ENCODE measurements around the gene SGSM2. TPM values are rescaled to one million over a fixed set of nuclear protein-coding genes. Genes with fewer than 3 reads are reported as not detected.

The SGSM2 gene
- total and polyA plus RNA-seq, 2 of the 13 experiments (the other 11 are each of a cell fraction or from before 2014, with no cell fraction given): 30.4 to 51.3 TPM

DNA sequence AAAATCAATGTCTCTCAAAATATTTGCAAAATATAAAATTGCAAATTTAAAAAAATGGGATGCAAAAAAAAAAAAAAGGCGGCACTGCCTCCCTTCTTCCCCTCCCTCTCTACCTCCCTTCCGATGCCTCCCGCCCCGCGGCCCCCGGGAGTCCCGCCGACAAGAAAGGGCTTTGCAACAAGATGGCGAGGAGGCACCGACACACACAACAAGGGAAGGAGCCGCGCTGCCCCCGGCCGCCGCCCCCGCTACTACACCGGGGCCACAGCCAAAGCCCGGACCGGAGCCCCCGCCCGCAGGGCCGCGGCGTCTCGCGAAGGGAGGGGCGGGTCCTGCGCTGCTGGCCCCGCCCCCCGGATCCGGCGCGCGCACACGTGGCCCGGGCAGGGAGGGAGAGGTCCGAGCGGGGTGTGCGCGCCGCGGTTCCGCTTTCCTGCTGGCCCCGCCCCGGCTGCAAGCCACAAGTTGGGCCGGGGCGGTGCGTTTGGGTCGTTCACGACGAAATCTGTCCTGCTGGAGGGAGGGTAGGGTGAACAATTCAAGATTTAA, 63.6 kb downstream of the SGSM2 start, which contains the start of gene MNT (continued):
- TF ChIP-seq, protein P1, sequence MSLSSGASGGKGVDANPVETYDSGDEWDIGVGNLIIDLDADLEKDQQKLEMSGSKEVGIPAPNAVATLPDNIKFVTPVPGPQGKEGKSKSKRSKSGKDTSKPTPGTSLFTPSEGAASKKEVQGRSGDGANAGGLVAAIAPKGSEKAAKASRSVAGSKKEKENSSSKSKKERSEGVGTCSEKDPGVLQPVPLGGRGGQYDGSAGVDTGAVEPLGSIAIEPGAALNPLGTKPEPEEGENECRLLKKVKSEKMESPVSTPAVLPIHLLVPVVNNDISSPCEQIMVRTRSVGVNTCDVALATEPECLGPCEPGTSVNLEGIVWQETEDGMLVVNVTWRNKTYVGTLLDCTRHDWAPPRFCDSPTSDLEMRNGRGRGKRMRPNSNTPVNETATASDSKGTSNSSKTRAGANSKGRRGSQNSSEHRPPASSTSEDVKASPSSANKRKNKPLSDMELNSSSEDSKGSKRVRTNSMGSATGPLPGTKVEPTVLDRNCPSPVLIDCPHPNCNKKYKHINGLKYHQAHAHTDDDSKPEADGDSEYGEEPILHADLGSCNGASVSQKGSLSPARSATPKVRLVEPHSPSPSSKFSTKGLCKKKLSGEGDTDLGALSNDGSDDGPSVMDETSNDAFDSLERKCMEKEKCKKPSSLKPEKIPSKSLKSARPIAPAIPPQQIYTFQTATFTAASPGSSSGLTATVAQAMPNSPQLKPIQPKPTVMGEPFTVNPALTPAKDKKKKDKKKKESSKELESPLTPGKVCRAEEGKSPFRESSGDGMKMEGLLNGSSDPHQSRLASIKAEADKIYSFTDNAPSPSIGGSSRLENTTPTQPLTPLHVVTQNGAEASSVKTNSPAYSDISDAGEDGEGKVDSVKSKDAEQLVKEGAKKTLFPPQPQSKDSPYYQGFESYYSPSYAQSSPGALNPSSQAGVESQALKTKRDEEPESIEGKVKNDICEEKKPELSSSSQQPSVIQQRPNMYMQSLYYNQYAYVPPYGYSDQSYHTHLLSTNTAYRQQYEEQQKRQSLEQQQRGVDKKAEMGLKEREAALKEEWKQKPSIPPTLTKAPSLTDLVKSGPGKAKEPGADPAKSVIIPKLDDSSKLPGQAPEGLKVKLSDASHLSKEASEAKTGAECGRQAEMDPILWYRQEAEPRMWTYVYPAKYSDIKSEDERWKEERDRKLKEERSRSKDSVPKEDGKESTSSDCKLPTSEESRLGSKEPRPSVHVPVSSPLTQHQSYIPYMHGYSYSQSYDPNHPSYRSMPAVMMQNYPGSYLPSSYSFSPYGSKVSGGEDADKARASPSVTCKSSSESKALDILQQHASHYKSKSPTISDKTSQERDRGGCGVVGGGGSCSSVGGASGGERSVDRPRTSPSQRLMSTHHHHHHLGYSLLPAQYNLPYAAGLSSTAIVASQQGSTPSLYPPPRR (CRISPR knock-in tag; IDR thresholded peaks at IDR 0.05; ENCODE audit: borderline replicate concordance): no peak
- TF ChIP-seq NFKB2 (CRISPR knock-in tag; IDR thresholded peaks at IDR 0.05; ENCODE audit: borderline replicate concordance) (no peak), ZNF326 (CRISPR knock-in tag; IDR thresholded peaks at IDR 0.05; ENCODE audit: borderline replicate concordance) (no peak), ZBTB7B (CRISPR knock-in tag; IDR thresholded peaks at IDR 0.05) (no peak), ZNF615 (CRISPR knock-in tag; IDR thresholded peaks at IDR 0.05; ENCODE audit: borderline replicate concordance) (no peak), CCDC6 (CRISPR knock-in tag; IDR thresholded peaks at IDR 0.05) (peak; percentile 23; the same call in 1 of the 2 replicates), SP1 (IDR thresholded peaks at IDR 0.05) (no peak), SP1 (CRISPR knock-in tag; IDR thresholded peaks at IDR 0.05) (peak; percentile 86), ZSCAN21 (CRISPR knock-in tag; IDR thresholded peaks at IDR 0.05; ENCODE audit: borderline replicate concordance) (no peak)
- TF ChIP-seq, protein P2, sequence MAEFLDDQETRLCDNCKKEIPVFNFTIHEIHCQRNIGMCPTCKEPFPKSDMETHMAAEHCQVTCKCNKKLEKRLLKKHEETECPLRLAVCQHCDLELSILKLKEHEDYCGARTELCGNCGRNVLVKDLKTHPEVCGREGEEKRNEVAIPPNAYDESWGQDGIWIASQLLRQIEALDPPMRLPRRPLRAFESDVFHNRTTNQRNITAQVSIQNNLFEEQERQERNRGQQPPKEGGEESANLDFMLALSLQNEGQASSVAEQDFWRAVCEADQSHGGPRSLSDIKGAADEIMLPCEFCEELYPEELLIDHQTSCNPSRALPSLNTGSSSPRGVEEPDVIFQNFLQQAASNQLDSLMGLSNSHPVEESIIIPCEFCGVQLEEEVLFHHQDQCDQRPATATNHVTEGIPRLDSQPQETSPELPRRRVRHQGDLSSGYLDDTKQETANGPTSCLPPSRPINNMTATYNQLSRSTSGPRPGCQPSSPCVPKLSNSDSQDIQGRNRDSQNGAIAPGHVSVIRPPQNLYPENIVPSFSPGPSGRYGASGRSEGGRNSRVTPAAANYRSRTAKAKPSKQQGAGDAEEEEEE (CRISPR knock-in tag; IDR thresholded peaks at IDR 0.05; ENCODE audit: borderline replicate concordance): no peak
- TF ChIP-seq, protein P3, sequence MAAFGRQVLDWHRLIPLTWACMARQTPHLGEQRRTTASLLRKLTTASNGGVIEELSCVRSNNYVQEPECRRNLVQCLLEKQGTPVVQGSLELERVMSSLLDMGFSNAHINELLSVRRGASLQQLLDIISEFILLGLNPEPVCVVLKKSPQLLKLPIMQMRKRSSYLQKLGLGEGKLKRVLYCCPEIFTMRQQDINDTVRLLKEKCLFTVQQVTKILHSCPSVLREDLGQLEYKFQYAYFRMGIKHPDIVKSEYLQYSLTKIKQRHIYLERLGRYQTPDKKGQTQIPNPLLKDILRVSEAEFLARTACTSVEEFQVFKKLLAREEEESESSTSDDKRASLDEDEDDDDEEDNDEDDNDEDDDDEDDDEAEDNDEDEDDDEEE (CRISPR knock-in tag; IDR thresholded peaks at IDR 0.05): no peak
- TF ChIP-seq, protein P4, sequence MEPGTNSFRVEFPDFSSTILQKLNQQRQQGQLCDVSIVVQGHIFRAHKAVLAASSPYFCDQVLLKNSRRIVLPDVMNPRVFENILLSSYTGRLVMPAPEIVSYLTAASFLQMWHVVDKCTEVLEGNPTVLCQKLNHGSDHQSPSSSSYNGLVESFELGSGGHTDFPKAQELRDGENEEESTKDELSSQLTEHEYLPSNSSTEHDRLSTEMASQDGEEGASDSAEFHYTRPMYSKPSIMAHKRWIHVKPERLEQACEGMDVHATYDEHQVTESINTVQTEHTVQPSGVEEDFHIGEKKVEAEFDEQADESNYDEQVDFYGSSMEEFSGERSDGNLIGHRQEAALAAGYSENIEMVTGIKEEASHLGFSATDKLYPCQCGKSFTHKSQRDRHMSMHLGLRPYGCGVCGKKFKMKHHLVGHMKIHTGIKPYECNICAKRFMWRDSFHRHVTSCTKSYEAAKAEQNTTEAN (CRISPR knock-in tag; conservative IDR thresholded peaks at IDR 0.05): no peak
- TF ChIP-seq, protein P5, sequence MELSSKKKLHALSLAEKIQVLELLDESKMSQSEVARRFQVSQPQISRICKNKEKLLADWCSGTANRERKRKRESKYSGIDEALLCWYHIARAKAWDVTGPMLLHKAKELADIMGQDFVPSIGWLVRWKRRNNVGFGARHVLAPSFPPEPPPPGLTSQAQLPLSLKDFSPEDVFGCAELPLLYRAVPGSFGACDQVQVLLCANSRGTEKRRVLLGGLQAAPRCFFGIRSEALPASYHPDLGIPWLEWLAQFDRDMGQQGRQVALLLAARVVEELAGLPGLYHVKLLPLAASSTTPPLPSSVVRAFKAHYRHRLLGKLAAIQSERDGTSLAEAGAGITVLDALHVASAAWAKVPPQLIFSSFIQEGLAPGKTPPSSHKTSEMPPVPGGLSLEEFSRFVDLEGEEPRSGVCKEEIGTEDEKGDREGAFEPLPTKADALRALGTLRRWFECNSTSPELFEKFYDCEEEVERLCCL (CRISPR knock-in tag; IDR thresholded peaks at IDR 0.05; ENCODE audit: borderline replicate concordance): no peak
- TF ChIP-seq, protein P6, sequence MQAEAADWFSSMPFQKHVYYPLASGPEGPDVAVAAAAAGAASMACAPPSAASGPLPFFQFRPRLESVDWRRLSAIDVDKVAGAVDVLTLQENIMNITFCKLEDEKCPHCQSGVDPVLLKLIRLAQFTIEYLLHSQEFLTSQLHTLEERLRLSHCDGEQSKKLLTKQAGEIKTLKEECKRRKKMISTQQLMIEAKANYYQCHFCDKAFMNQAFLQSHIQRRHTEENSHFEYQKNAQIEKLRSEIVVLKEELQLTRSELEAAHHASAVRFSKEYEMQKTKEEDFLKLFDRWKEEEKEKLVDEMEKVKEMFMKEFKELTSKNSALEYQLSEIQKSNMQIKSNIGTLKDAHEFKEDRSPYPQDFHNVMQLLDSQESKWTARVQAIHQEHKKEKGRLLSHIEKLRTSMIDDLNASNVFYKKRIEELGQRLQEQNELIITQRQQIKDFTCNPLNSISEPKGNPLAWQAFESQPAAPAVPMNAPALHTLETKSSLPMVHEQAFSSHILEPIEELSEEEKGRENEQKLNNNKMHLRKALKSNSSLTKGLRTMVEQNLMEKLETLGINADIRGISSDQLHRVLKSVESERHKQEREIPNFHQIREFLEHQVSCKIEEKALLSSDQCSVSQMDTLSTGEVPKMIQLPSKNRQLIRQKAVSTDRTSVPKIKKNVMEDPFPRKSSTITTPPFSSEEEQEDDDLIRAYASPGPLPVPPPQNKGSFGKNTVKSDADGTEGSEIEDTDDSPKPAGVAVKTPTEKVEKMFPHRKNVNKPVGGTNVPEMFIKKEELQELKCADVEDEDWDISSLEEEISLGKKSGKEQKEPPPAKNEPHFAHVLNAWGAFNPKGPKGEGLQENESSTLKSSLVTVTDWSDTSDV (CRISPR knock-in tag; IDR thresholded peaks at IDR 0.05): 0 out of 2 replicates have a peak, but pooled peaks have one; percentile 40
- TF ChIP-seq, protein P7, sequence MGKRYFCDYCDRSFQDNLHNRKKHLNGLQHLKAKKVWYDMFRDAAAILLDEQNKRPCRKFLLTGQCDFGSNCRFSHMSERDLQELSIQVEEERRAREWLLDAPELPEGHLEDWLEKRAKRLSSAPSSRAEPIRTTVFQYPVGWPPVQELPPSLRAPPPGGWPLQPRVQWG (CRISPR knock-in tag; IDR thresholded peaks at IDR 0.05; ENCODE audit: borderline replicate concordance, low read depth): no peak

Data from HepG2 (cell line).